Activated CD8-positive, alpha-beta memory T cell treated with anti-CD3 and anti-CD28 coated beads, Interleukin-2, amount 10 ng/mL, durations not matched to agents 7 days and 5 days (primary cell): ENCODE measurements around the gene PLA2R1. TPM values are rescaled to one million over a fixed set of nuclear protein-coding genes. Genes with fewer than 3 reads are reported as not detected.

ENCODE experiments used
- ATAC-seq: fragments of 150-1000 bp; cut with Tn5 transposase; one replicate; pipeline ENCODE4 v1.10.0; 2021; ENCODE audit warnings: moderate library complexity
- CTCF ChIA-PET: fragments of 350-600 bp; sonication (Branson Sonifier 250); formaldehyde crosslinking; loops from one replicate; lab custom pipeline; 2021; ENCODE audit warnings: antibody characterized with exemption; lab: Charles Lee
- DNase-seq: peaks from one replicate; pipeline ENCODE4 v3.0.0-alpha.2; 2020
- H3K27ac Mint-ChIP-seq: one replicate; pipeline ENCODE4 v1.8.0; 2021; ENCODE audit warnings: mild to moderate bottlenecking, mixed read lengths
- H3K27me3 Mint-ChIP-seq: one replicate; pipeline ENCODE4 v1.8.0; 2021; ENCODE audit warnings: mixed read lengths
- H3K36me3 Mint-ChIP-seq: one replicate; pipeline ENCODE4 v1.8.0; 2021; ENCODE audit warnings: mild to moderate bottlenecking, mixed read lengths
- H3K4me1 Mint-ChIP-seq: one replicate; pipeline ENCODE4 v1.8.0; 2021; ENCODE audit warnings: mixed read lengths
- H3K4me3 Mint-ChIP-seq: one replicate; pipeline ENCODE4 v1.8.0; 2021; ENCODE audit warnings: mild to moderate bottlenecking, moderate library complexity, mixed read lengths
- H3K9me3 Mint-ChIP-seq: one replicate; pipeline ENCODE4 v1.8.0; 2022; ENCODE audit warnings: low read depth, mixed read lengths
- total RNA-seq, 2 experiments: library from RNA; stranded (reverse); gene quantifications; one replicate each; pipeline ENCODE4 v1.2.3, GENCODE V29; 2021

Gene PLA2R1
- total RNA-seq, 2 experiments from 2014 or later = not detected

- DNase-seq (no peak), ATAC-seq (no peak)
- no peaks in the 10 kb centered on the region for H3K9me3 Mint-ChIP-seq
- H3K4me1 Mint-ChIP-seq = peaks cover 38% of the 10 kb centered on the region
- H3K4me3 Mint-ChIP-seq = no peak overlapping the region
- CTCF ChIA-PET = interaction anchor here (1.6 kb wide), 1 partner anchor 25 kb away, joined by 3 read pairs; no protein-coding TSS in a partner anchor
- H3K27ac Mint-ChIP-seq = no peak overlapping the region
- no peaks in the 10 kb centered on the region for H3K27me3 Mint-ChIP-seq
- H3K36me3 Mint-ChIP-seq = peaks cover 23% of the 10 kb centered on the region
Observed at GRCh38 chr2:159897081-159897480, 165.3 kb downstream of the PLA2R1 start.

DNA sequence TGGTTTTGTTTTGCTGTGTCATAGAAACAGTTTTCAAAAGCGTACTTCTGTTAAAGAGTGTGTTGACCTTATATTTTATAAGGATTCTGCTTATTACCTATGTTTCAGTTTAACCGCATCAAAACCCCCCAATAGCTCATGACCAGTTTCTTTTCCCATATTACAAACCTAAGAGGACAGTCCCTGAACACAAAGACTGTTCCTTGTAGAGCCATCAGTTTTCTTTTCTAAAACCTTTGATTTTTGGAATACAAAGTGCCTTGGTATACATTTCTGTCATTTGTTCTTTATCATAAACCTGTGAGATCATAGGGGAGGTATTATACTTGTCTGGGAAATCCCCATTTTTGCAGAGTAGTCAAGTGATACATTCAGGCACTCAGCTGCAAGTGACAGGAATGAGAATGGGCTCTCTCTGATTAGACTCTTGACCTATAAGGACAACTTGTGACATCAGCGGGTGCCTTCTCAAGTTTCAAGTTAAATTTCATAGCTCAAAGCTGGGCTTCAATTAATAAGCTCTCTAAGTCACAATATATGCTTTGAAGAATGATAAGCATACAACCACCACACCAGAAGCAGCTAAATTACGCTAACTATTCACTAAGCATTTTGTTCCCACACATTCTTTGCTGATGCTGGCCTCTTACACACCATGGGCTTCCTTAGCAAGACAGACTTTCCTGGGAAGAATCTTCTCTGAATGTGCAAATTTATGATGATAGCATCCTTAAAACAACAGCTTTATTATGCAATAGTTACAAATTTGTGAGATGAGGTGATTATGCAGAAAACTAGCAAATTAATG lies 167.0 kb downstream of the PLA2R1 start:
- DNase-seq (no peak), ATAC-seq (peak; percentile 49)
- Mint-ChIP-seq H3K27ac (no peak overlapping the region), H3K27me3 (no peaks in the 10 kb centered on the region), H3K36me3 (peaks cover 22% of the 10 kb centered on the region), H3K9me3 (no peaks in the 10 kb centered on the region), H3K4me1 (peaks cover 35% of the 10 kb centered on the region), H3K4me3 (no peak overlapping the region)
- CTCF ChIA-PET = interaction anchor here (1.1 kb wide), 1 partner anchor 8 kb away, joined by 4 read pairs; the partner anchor contains the start of gene LY75

DNA sequence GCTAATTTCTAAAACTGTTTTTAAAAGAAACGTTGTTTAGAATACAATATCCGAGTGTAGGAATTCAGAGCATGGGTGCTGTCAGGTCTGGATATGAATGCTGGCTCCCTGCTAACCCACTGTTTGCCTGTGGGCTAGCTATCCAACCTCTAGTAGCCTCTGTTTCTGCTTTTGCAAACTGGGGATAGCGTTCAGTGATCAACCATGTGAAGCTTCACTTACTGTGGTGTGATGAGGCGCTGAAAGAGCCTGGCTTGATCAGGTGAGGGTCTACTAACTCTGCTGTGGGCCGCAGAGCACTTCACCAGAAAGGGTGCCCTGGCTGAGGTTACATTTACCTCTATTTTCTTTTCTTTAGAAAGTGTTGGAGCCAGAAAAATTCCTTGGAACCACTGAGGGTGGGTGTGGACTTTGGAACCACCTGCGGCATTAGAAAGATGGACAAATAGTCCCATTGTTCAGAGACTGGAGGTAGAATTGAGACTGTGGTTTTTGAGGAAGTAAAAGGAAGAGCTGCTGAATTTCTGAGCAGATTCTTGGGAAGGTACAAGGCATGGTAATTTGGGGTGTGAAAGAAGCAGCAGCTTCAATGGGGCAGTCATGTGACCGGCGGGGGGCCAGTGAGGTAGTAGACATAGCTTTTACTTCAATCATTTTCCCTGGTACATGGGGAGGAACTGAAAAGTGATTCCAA lies 168.1 kb downstream of the PLA2R1 start:
- peaks cover 27% of the 10 kb centered on the region for H3K4me1 Mint-ChIP-seq
- H3K27ac Mint-ChIP-seq = no peak overlapping the region
- H3K4me3 Mint-ChIP-seq = no peak overlapping the region
- peaks cover 26% of the 10 kb centered on the region for H3K36me3 Mint-ChIP-seq
- no peaks in the 10 kb centered on the region for H3K27me3 Mint-ChIP-seq
- DNase-seq (no peak), ATAC-seq (no peak)
- H3K9me3 Mint-ChIP-seq = no peaks in the 10 kb centered on the region
- CTCF ChIA-PET = interaction anchor here (1.1 kb wide), 1 partner anchor 10 kb away, joined by 4 read pairs; the partner anchor contains the start of gene LY75

GRCh38 chr2:159892990-159893810 lies 169.2 kb downstream of the PLA2R1 start:
- no peak for DNase-seq
- H3K36me3 Mint-ChIP-seq = peaks cover 24% of the 10 kb centered on the region
- H3K27me3 Mint-ChIP-seq = no peaks in the 10 kb centered on the region
- no peak for ATAC-seq
- no peak overlapping the region for H3K4me3 Mint-ChIP-seq
- CTCF ChIA-PET = no interaction called here
- H3K27ac Mint-ChIP-seq = no peak overlapping the region
- no peaks in the 10 kb centered on the region for H3K9me3 Mint-ChIP-seq
- peaks cover 27% of the 10 kb centered on the region for H3K4me1 Mint-ChIP-seq

GRCh38 chr2:159891917-159892730 lies 170.3 kb downstream of the PLA2R1 start:
- Mint-ChIP-seq H3K27ac (no peak overlapping the region), H3K9me3 (no peaks in the 10 kb centered on the region), H3K4me3 (no peak overlapping the region), H3K4me1 (peaks cover 24% of the 10 kb centered on the region), H3K27me3 (no peaks in the 10 kb centered on the region), H3K36me3 (peaks cover 24% of the 10 kb centered on the region)
- DNase-seq = no peak
- CTCF ChIA-PET = no interaction called here
- no peak for ATAC-seq

DNA sequence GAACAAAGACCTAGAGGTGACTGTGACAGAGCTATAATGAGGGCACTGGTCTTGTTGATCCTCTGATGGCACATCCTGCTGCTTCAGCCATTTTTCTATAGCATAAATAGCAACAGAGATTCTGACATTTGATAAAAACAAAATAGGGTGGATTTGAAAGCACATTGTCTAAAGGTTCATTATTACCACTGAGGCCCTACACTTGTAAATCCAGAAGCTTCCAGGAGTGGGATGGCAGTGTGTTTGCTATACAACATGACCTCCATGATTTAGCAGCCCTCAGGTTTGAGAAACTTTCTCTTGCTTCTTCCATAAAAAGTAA lies 171.2 kb downstream of the PLA2R1 start:
- Mint-ChIP-seq H3K36me3 (peaks cover 24% of the 10 kb centered on the region), H3K27me3 (no peaks in the 10 kb centered on the region), H3K9me3 (no peaks in the 10 kb centered on the region), H3K4me3 (no peak overlapping the region), H3K27ac (no peak overlapping the region), H3K4me1 (peaks cover 19% of the 10 kb centered on the region)
- DNase-seq = no peak
- CTCF ChIA-PET = interaction anchor here (1.1 kb wide), 1 partner anchor 24 kb away, joined by 3 read pairs; no protein-coding TSS in a partner anchor
- ATAC-seq = no peak

DNA sequence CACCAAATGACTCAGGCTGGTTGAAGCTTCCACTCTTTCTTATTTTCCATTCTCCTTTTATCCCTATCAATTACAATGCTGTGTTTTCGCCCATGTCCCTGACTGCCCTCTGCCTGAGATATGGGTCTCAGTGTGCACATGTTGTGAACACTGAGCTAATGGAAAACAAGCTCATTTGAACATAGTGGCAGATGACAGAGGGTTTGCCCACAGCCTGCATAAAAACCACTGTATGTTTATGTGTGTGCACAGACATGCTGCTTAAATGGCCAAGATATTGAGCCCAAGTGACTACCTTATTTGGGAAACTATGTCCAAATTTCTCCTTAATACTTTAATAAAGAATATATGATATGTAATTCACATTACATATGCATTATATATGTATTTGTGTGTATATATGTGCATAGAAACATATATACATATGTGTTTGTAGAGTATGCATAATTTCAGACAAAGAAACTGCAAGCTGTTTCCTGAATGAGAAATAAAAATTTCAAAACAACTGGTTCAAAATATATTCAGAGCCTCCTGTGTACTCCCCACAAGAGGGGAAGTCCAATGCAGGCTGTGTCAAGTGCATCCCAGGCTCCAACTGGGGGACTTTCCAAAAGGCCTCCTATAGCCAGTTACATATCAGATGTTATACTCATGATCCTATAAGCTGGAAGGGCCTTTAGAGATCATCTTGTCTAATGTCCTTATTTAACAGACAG lies 171.7 kb downstream of the PLA2R1 start:
- DNase-seq = no peak
- Mint-ChIP-seq H3K27ac (no peak overlapping the region), H3K4me1 (peaks cover 14% of the 10 kb centered on the region), H3K4me3 (no peak overlapping the region), H3K36me3 (peaks cover 28% of the 10 kb centered on the region), H3K27me3 (no peaks in the 10 kb centered on the region), H3K9me3 (no peaks in the 10 kb centered on the region)
- CTCF ChIA-PET = interaction anchor here (1.1 kb wide), 1 partner anchor 24 kb away, joined by 3 read pairs; no protein-coding TSS in a partner anchor
- no peak for ATAC-seq

DNA sequence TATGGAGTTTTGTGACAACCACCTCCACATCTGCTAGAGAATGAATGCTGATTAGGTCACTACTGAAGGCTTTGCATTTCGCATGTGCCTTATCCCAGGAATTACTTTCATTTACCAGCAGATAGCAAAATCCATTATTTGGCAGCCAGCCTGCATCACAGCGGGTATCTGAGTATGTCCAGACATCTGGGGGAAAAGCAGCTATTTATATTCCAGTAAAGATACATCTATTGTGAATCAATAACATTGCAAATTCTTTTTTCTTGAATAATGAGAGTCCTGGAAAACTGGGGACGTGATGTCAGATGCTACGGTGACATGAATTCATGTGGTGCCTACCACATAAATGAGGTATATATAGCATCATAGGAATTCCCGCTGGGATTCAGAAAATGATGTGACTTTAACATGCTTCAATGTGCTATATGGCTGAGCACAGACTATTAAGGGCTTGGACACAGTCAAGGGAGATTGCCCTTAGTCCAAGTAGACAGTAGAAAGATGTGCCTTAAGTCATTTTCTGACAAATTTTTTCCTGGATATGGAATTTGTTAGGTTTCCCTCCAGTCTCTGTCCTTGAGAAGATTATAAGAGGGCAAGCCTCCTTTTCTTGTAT lies 180.2 kb downstream of the PLA2R1 start:
- no peaks in the 10 kb centered on the region for H3K9me3 Mint-ChIP-seq
- peaks cover 10% of the 10 kb centered on the region for H3K4me1 Mint-ChIP-seq
- H3K27me3 Mint-ChIP-seq = no peaks in the 10 kb centered on the region
- DNase-seq (no peak), ATAC-seq (no peak)
- H3K4me3 Mint-ChIP-seq = no peak overlapping the region
- no peak overlapping the region for H3K27ac Mint-ChIP-seq
- CTCF ChIA-PET = no interaction called here
- peaks cover 43% of the 10 kb centered on the region for H3K36me3 Mint-ChIP-seq

Other genes starting within 250 kb of the PLA2R1 start
- gene LY75, start 157.9 kb downstream of the PLA2R1 start, total RNA-seq = 10 to 100 TPM; 20.9 to 23.4 TPM
- not detected for gene ITGB6, start 137.7 kb upstream of the PLA2R1 start, total RNA-seq